AG04449 (cell line): ENCODE data around the gene MYBPC3.

Experiments used
- CTCF ChIA-PET: fragments of 350-600 bp; formaldehyde crosslinking; extraction: SDS; loops from one replicate; lab custom pipeline; 2021; ENCODE audit warnings: antibody characterized with exemption; lab: Yijun Ruan, JAX
- POLR2A ChIA-PET: fragments of 400-600, 350-600 bp; formaldehyde crosslinking; extraction: SDS; loops from one replicate; lab custom pipeline; 2020; ENCODE audit warnings: antibody characterized with exemption, inconsistent platforms; lab: Yijun Ruan, JAX
- DNase-seq: peaks from one replicate; pipeline ENCODE4 v3.0.0-alpha.2; 2010; ENCODE audit warnings: low read depth, low spot score
- H3K4me3 ChIP-seq: 2 replicates; pipeline ENCODE4 v1.5.1; 2011; ENCODE audit warnings: low read depth, mild to moderate bottlenecking, control low read depth, low read length
- TF ChIP-seq, protein P1 (sequence below): IDR thresholded peaks from one replicate; pipeline ENCODE4 v1.5.1; 2011; ENCODE audit warnings: mild to moderate bottlenecking, moderate library complexity, low read length, control low read depth, inconsistent platforms; ENCODE audit not compliant: insufficient read depth; ENCODE audit errors: missing control alignments

Gene MYBPC3

DNA sequence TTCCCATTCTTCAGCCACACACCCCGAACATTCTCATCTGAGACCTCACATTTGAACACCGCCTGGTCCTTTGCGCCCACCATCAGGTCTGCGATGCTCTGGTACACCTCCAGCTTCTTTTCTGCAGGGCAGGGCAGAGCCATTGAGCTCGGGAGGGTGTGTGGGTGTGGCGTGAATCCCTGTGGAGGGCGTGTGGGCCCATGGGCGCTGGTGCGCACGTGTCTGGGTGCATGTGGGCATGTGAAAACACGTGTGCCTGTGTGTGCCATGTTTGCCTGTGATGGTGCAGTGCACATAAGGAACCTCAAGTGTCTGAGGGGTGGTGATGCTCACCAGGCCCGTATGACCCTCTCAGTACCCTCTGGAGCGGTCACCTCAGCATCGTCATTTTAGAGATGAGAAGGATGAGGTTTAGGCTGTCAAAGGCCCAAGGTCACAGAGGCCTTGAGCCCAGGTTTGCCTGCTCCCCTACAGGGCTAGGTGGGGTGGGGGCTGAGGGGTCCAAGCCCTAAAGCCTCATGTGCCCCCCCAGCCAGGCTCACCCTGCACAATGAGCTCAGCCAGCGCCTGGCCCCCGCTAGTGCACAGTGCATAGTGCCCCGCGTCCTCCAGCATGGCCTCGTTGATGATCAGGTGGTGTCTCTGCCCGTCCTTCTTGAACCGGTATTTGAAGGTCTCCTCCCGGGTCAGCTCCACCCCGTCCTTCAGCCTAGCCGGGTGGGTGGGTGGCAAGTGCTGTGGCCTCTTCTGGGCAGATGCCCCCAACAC lies 10.3 kb downstream of the MYBPC3 start:
- CTCF ChIA-PET: interaction anchor here (0.9 to 1.2 kb wide), 4 partner anchors 12 to 179 kb away, joined by 3 to 9 read pairs (median 4); no protein-coding TSS in a partner anchor
- POLR2A ChIA-PET: no interaction called here
- no peak for DNase-seq
- TF ChIP-seq, protein P1, sequence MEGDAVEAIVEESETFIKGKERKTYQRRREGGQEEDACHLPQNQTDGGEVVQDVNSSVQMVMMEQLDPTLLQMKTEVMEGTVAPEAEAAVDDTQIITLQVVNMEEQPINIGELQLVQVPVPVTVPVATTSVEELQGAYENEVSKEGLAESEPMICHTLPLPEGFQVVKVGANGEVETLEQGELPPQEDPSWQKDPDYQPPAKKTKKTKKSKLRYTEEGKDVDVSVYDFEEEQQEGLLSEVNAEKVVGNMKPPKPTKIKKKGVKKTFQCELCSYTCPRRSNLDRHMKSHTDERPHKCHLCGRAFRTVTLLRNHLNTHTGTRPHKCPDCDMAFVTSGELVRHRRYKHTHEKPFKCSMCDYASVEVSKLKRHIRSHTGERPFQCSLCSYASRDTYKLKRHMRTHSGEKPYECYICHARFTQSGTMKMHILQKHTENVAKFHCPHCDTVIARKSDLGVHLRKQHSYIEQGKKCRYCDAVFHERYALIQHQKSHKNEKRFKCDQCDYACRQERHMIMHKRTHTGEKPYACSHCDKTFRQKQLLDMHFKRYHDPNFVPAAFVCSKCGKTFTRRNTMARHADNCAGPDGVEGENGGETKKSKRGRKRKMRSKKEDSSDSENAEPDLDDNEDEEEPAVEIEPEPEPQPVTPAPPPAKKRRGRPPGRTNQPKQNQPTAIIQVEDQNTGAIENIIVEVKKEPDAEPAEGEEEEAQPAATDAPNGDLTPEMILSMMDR: no peak
- H3K4me3 ChIP-seq: no peak overlapping the region

DNA sequence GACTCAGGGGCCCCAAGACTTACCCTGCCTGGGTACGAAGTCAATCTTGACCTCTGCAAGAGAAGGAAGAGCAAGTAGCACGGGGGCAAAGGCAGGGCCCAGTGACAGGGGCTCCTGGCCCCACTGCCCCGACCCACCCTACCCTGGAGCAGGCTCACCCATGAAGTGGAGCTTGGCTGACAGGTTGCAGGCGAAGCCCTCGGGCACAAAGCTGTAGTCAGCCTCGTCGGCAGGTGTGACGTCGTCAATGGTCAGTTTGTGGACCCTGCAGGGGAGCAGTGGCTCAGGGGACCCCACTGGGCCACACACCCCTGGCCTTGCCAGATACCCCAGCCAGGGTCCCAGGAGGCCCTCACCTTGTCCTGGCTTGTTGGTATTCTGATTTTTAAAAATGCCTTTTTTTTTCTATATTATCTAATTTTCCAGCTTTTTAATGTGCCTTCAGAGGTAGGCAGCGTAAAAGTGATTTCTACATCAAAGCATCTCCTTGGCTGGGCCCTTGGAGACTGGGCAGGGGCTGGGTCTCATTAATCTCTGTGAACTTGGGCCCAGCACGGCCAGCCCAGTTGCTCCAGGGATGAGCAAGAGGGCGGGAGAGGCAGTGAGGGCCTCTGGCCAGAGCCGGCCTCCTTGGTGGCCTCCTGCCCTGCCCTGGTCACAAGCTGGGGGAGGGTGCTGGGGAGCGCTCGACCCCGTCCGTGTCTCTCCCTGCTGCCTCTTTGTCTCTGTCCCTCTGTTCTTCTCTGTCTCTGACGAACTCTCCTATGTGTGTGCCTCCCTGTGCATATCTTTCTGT lies 11.3 kb downstream of the MYBPC3 start:
- H3K4me3 ChIP-seq: no peak overlapping the region
- ChIA-PET POLR2A (no interaction called here), CTCF (interaction anchor here (1.0 to 1.2 kb wide), 2 partner anchors 13 to 178 kb away, joined by 4 to 9 read pairs; no protein-coding TSS in a partner anchor)
- TF ChIP-seq, protein P1: no peak
- no peak for DNase-seq

DNA sequence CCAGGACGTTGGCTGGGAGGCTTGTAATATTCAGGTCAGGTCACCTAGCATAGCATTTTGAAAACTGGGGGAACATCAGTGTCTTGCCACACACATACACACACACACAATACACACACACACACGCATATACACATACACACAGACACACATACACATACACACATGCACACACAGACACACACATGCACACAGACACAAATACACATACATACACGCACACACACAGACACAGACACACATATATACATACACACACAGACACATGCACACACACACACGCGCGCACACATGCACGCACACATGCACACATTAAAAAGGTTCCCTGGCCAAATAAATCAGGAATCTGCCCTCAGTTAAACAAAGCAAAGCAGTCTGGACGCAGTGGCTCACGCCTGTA lies 12.5 kb downstream of the MYBPC3 start:
- H3K4me3 ChIP-seq: no peak overlapping the region
- DNase-seq: no peak
- ChIA-PET POLR2A (no interaction called here), CTCF (no interaction called here)
- TF ChIP-seq, protein P1: no peak

DNA sequence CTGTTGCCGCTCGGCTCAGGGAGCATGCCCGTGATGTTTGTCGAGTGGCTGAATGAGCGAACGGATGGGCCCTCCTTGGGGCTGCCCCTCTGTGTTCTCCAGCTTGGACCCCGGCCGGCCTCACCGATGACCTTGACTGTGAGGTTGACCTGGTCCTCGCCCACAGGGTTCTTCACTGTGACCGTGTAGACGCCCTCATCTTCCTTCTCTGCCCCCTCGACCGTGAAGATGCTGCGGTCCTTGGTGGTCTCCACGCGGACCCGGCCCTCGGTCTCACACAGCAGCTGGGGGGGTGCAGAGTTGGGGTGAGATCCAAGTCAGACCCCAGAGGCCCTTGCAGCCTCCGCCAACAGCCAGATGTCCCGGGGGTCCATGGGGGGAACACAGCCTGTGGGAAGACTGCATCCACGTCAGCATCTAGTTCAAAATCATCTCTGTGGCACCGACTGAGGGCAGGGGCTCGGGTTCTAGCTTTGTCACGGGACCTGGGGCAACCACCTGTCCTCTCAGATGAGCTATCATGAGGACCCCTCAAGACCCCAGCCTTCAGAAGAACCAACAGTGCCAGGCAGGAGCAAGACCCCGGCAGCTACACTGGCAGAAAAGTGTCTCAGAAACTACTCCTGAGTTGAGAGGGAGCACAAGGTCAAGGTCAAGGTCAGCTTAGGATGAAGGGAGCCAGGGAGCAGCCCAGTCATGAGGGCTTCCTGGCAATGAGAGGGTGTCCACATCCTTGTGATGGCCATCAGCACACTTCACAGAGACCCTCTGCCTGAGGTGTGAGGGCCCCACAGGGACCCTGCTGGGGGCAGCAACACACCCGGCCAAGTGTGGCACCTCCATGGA lies 13.9 kb downstream of the MYBPC3 start:
- ChIA-PET POLR2A (no interaction called here), CTCF (interaction anchor here (1.3 kb wide), 1 partner anchor 15 kb away, joined by 3 read pairs; no protein-coding TSS in a partner anchor)
- DNase-seq: no peak
- TF ChIP-seq, protein P1: no peak
- H3K4me3 ChIP-seq: no peak overlapping the region

DNA sequence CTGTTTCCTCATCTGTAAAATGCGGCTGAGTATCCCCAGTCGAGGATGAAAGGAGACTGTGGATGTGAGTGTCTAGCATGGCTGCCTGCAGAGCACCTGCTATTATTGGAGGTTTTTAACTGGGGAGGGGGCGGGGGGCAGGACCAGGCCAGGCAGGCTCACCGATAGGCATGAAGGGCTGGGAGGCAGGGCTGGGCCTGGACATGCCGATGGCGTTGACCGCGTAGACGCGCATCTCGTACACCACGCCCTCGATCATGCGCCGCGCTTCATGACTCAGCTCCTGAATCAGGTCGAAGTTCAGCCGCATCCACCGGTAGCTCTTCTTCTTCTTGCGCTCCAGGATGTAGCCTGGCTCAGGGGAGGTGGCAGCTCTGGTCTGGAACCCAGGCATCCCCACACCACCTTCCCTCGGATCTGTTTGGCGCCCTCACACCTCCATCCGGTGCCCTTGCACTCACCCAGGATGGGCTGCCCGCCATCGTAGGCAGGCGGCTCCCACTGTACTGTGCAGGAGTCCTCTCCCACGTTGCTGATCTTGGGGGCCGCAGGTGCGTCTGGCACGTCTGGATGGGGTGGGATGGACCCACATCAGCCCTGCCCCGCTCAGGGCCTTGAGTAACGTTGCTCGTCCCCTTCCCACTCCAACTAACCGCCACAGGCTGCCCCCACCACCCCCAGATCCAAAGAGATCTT lies 15.1 kb downstream of the MYBPC3 start:
- no peak overlapping the region for H3K4me3 ChIP-seq
- no peak for DNase-seq
- TF ChIP-seq, protein P1: no peak
- CTCF ChIA-PET: interaction anchor here (1.0 to 1.1 kb wide), 3 partner anchors 17 to 160 kb away, joined by 3 to 5 read pairs (median 4); partner anchors contain the start of gene ARFGAP2
- POLR2A ChIA-PET: no interaction called here
